ENCODE data around the gene ATG101. TPM values are rescaled to one million over a fixed set of nuclear protein-coding genes. Genes with fewer than 3 reads are reported as not detected.

Gene ATG101
- total and polyA plus RNA-seq, 2 donors: 36.7 to 43.3 TPM

- DNase-seq (ENCODE audit: low read depth in 6 of 9, low spot score in 9 of 9): no peak
- peaks cover 0 to 16% of the 10 kb centered on the region in 2 donors for H3K27me3 ChIP-seq (ENCODE audit: control insufficient read depth in 2 of 2, insufficient read depth in 1 of 2, low read length in 1 of 2)
- H3K4me3 ChIP-seq (ENCODE audit: low read length in 2 of 2): no peak overlapping the region
- no peak overlapping the region for H3K27ac ChIP-seq (ENCODE audit: low read depth in 1 of 2, low read length in 1 of 2)
- 90% methylated on average over 5 of the region's 5 CpGs for WGBS
- no peaks in the 10 kb centered on the region for H3K36me3 ChIP-seq (ENCODE audit: control insufficient read depth in 2 of 2, insufficient read depth in 2 of 2, low read length in 1 of 2)
- H3K4me1 ChIP-seq (ENCODE audit: control insufficient read depth in 2 of 2, insufficient read depth in 2 of 2, low read length in 2 of 2): peaks cover 19 to 43% of the 10 kb centered on the region in 2 donors
- no peaks in the 10 kb centered on the region for H3K9me3 ChIP-seq (ENCODE audit: control insufficient read depth in 2 of 2, insufficient read depth in 1 of 2, low read length in 1 of 2)
These were observed 43.5 kb upstream of the ATG101 start for GRCh38 chr12:52026263-52026662.

GRCh38 chr12:52027085-52027843 lies 42.5 kb upstream of the ATG101 start:
- peaks cover 0 to 14% of the 10 kb centered on the region in 2 donors for H3K27me3 ChIP-seq (ENCODE audit: control insufficient read depth in 2 of 2, insufficient read depth in 1 of 2, low read length in 1 of 2)
- no peaks in the 10 kb centered on the region for H3K36me3 ChIP-seq (ENCODE audit: control insufficient read depth in 2 of 2, insufficient read depth in 2 of 2, low read length in 1 of 2)
- no peak for DNase-seq (ENCODE audit: low read depth in 6 of 9, low spot score in 9 of 9)
- no peak overlapping the region for H3K27ac ChIP-seq (ENCODE audit: low read depth in 1 of 2, low read length in 1 of 2)
- peaks cover 19 to 45% of the 10 kb centered on the region in 2 donors for H3K4me1 ChIP-seq (ENCODE audit: control insufficient read depth in 2 of 2, insufficient read depth in 2 of 2, low read length in 2 of 2)
- 90% methylated on average over 12 of the region's 12 CpGs for WGBS
- H3K4me3 ChIP-seq (ENCODE audit: low read length in 2 of 2): no peak overlapping the region
- H3K9me3 ChIP-seq (ENCODE audit: control insufficient read depth in 2 of 2, insufficient read depth in 1 of 2, low read length in 1 of 2): no peaks in the 10 kb centered on the region

- peaks cover 0 to 3% of the 10 kb centered on the region in 2 donors for H3K9me3 ChIP-seq (ENCODE audit: control insufficient read depth in 2 of 2, insufficient read depth in 1 of 2, low read length in 1 of 2)
- no peaks in the 10 kb centered on the region for H3K36me3 ChIP-seq (ENCODE audit: control insufficient read depth in 2 of 2, insufficient read depth in 2 of 2, low read length in 1 of 2)
- H3K27me3 ChIP-seq (ENCODE audit: control insufficient read depth in 2 of 2, insufficient read depth in 1 of 2, low read length in 1 of 2): peaks cover 0 to 17% of the 10 kb centered on the region in 2 donors
- no peak overlapping the region for H3K4me3 ChIP-seq (ENCODE audit: low read length in 2 of 2)
- peaks cover 12 to 45% of the 10 kb centered on the region in 2 donors for H3K4me1 ChIP-seq (ENCODE audit: control insufficient read depth in 2 of 2, insufficient read depth in 2 of 2, low read length in 2 of 2)
- WGBS: 77% methylated on average over 4 of the region's 4 CpGs
- no peak for DNase-seq (ENCODE audit: low read depth in 6 of 9, low spot score in 9 of 9)
- no peak overlapping the region for H3K27ac ChIP-seq (ENCODE audit: low read depth in 1 of 2, low read length in 1 of 2)
These were observed 40.1 kb upstream of the ATG101 start for GRCh38 chr12:52029685-52030084.

GRCh38 chr12:52032446-52032803 lies 37.4 kb upstream of the ATG101 start:
- 11% methylated on average over 5 of the region's 5 CpGs for WGBS
- Histone ChIP-seq H3K27me3 (ENCODE audit: control insufficient read depth in 2 of 2, insufficient read depth in 1 of 2, low read length in 1 of 2) (peaks cover 17 to 42% of the 10 kb centered on the region in 2 donors), H3K36me3 (ENCODE audit: control insufficient read depth in 2 of 2, insufficient read depth in 2 of 2, low read length in 1 of 2) (no peaks in the 10 kb centered on the region), H3K9me3 (ENCODE audit: control insufficient read depth in 2 of 2, insufficient read depth in 1 of 2, low read length in 1 of 2) (peaks cover 0 to 5% of the 10 kb centered on the region in 2 donors), H3K4me3 (ENCODE audit: low read length in 2 of 2) (peak overlapping the region in 1 of 2 donors; percentile 52), H3K4me1 (ENCODE audit: control insufficient read depth in 2 of 2, insufficient read depth in 2 of 2, low read length in 2 of 2) (peaks cover 12 to 47% of the 10 kb centered on the region in 2 donors), H3K27ac (ENCODE audit: low read depth in 1 of 2, low read length in 1 of 2) (peak overlapping the region; percentile 32 to 79)
- DNase-seq (ENCODE audit: low read depth in 6 of 9, low spot score in 9 of 9): no peak

- H3K9me3 ChIP-seq (ENCODE audit: control insufficient read depth in 2 of 2, insufficient read depth in 1 of 2, low read length in 1 of 2): peaks cover 0 to 5% of the 10 kb centered on the region in 2 donors
- H3K36me3 ChIP-seq (ENCODE audit: control insufficient read depth in 2 of 2, insufficient read depth in 2 of 2, low read length in 1 of 2): no peaks in the 10 kb centered on the region
- H3K27ac ChIP-seq (ENCODE audit: low read depth in 1 of 2, low read length in 1 of 2): peak overlapping the region; percentile 79
- H3K27me3 ChIP-seq (ENCODE audit: control insufficient read depth in 2 of 2, insufficient read depth in 1 of 2, low read length in 1 of 2): peaks cover 19 to 47% of the 10 kb centered on the region in 2 donors
- WGBS: 1% methylated on average over 48 of the region's 48 CpGs
- peak in 8 of 9 donors; percentile 73 to 93 (median 83) for DNase-seq (ENCODE audit: low read depth in 6 of 9, low spot score in 9 of 9)
- peak overlapping the region; percentile 39 to 52 for H3K4me3 ChIP-seq (ENCODE audit: low read length in 2 of 2)
- peaks cover 14 to 52% of the 10 kb centered on the region in 2 donors for H3K4me1 ChIP-seq (ENCODE audit: control insufficient read depth in 2 of 2, insufficient read depth in 2 of 2, low read length in 2 of 2)
These were observed 36.9 kb upstream of the ATG101 start for GRCh38 chr12:52032804-52033445.

- peak overlapping the region; percentile 65 to 79 for H3K27ac ChIP-seq (ENCODE audit: low read depth in 1 of 2, low read length in 1 of 2)
- no peak for DNase-seq (ENCODE audit: low read depth in 6 of 9, low spot score in 9 of 9)
- H3K4me3 ChIP-seq (ENCODE audit: low read length in 2 of 2): peak overlapping the region; percentile 39 to 52
- H3K27me3 ChIP-seq (ENCODE audit: control insufficient read depth in 2 of 2, insufficient read depth in 1 of 2, low read length in 1 of 2): peaks cover 19 to 54% of the 10 kb centered on the region in 2 donors
- H3K4me1 ChIP-seq (ENCODE audit: control insufficient read depth in 2 of 2, insufficient read depth in 2 of 2, low read length in 2 of 2): peaks cover 14 to 54% of the 10 kb centered on the region in 2 donors
- H3K36me3 ChIP-seq (ENCODE audit: control insufficient read depth in 2 of 2, insufficient read depth in 2 of 2, low read length in 1 of 2): no peaks in the 10 kb centered on the region
- 45% methylated on average over 13 of the region's 13 CpGs for WGBS
- H3K9me3 ChIP-seq (ENCODE audit: control insufficient read depth in 2 of 2, insufficient read depth in 1 of 2, low read length in 1 of 2): peaks cover 0 to 5% of the 10 kb centered on the region in 2 donors
These were observed 36.2 kb upstream of the ATG101 start for GRCh38 chr12:52033446-52034140.

GRCh38 chr12:52035190-52035589 lies 34.6 kb upstream of the ATG101 start:
- H3K27ac ChIP-seq (ENCODE audit: low read depth in 1 of 2, low read length in 1 of 2): no peak overlapping the region

GRCh38 chr12:52035926-52036325 lies 33.9 kb upstream of the ATG101 start:
- no peak for DNase-seq (ENCODE audit: low read depth in 6 of 9, low spot score in 9 of 9)
- H3K36me3 ChIP-seq (ENCODE audit: control insufficient read depth in 2 of 2, insufficient read depth in 2 of 2, low read length in 1 of 2): no peaks in the 10 kb centered on the region
- no peak overlapping the region for H3K4me3 ChIP-seq (ENCODE audit: low read length in 2 of 2)
- H3K9me3 ChIP-seq (ENCODE audit: control insufficient read depth in 2 of 2, insufficient read depth in 1 of 2, low read length in 1 of 2): peaks cover 0 to 5% of the 10 kb centered on the region in 2 donors
- WGBS: 94% methylated on average over 2 of the region's 2 CpGs
- H3K27me3 ChIP-seq (ENCODE audit: control insufficient read depth in 2 of 2, insufficient read depth in 1 of 2, low read length in 1 of 2): peaks cover 19 to 76% of the 10 kb centered on the region in 2 donors
- H3K4me1 ChIP-seq (ENCODE audit: control insufficient read depth in 2 of 2, insufficient read depth in 2 of 2, low read length in 2 of 2): peaks cover 14 to 54% of the 10 kb centered on the region in 2 donors
- no peak overlapping the region for H3K27ac ChIP-seq (ENCODE audit: low read depth in 1 of 2, low read length in 1 of 2)

More at GRCh38 chr12:52035190-52035589, 34.6 kb upstream of the ATG101 start:
- WGBS: 97% methylated on average over 4 of the region's 4 CpGs
- Histone ChIP-seq H3K9me3 (ENCODE audit: control insufficient read depth in 2 of 2, insufficient read depth in 1 of 2, low read length in 1 of 2) (peaks cover 0 to 5% of the 10 kb centered on the region in 2 donors), H3K27me3 (ENCODE audit: control insufficient read depth in 2 of 2, insufficient read depth in 1 of 2, low read length in 1 of 2) (peaks cover 19 to 70% of the 10 kb centered on the region in 2 donors), H3K36me3 (ENCODE audit: control insufficient read depth in 2 of 2, insufficient read depth in 2 of 2, low read length in 1 of 2) (no peaks in the 10 kb centered on the region), H3K4me1 (ENCODE audit: control insufficient read depth in 2 of 2, insufficient read depth in 2 of 2, low read length in 2 of 2) (peaks cover 14 to 54% of the 10 kb centered on the region in 2 donors), H3K4me3 (ENCODE audit: low read length in 2 of 2) (no peak overlapping the region)
- DNase-seq (ENCODE audit: low read depth in 6 of 9, low spot score in 9 of 9): no peak
